GM18505 (cell line): ENCODE results near the gene BIRC5.
"Not testable (repeated sequence)": the region's sequence is repeated elsewhere in the genome, so short reads cannot be mapped to it uniquely, and the experiment has no call there.

Source experiments
- ATAC-seq: cut with Tn5 transposase; IDR thresholded peaks from one replicate; pipeline ENCODE4 v1.9.1; 2021; ENCODE audit not compliant: unreplicated experiment
- POLR2A ChIP-seq: IDR thresholded peaks from 4 replicates; pipeline ENCODE4 v1.6.1; 2011; ENCODE audit warnings: borderline replicate concordance; ENCODE audit not compliant: insufficient read depth, insufficient read length; ENCODE audit errors: extremely low read depth

BIRC5 gene

DNA sequence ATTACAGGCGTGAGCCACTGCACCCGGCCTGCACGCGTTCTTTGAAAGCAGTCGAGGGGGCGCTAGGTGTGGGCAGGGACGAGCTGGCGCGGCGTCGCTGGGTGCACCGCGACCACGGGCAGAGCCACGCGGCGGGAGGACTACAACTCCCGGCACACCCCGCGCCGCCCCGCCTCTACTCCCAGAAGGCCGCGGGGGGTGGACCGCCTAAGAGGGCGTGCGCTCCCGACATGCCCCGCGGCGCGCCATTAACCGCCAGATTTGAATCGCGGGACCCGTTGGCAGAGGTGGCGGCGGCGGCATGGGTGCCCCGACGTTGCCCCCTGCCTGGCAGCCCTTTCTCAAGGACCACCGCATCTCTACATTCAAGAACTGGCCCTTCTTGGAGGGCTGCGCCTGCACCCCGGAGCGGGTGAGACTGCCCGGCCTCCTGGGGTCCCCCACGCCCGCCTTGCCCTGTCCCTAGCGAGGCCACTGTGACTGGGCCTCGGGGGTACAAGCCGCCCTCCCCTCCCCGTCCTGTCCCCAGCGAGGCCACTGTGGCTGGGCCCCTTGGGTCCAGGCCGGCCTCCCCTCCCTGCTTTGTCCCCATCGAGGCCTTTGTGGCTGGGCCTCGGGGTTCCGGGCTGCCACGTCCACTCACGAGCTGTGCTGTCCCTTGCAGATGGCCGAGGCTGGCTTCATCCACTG lies at the start of gene BIRC5:
Gene BIRC5, plus strand, starts transcription at position 238 of the 690 bp plus-strand sequence. Its CDS starts 64 bp downstream, at position 302.
- TF ChIP-seq POLR2A = peak; percentile 54
- peak; percentile 88 for ATAC-seq

DNA sequence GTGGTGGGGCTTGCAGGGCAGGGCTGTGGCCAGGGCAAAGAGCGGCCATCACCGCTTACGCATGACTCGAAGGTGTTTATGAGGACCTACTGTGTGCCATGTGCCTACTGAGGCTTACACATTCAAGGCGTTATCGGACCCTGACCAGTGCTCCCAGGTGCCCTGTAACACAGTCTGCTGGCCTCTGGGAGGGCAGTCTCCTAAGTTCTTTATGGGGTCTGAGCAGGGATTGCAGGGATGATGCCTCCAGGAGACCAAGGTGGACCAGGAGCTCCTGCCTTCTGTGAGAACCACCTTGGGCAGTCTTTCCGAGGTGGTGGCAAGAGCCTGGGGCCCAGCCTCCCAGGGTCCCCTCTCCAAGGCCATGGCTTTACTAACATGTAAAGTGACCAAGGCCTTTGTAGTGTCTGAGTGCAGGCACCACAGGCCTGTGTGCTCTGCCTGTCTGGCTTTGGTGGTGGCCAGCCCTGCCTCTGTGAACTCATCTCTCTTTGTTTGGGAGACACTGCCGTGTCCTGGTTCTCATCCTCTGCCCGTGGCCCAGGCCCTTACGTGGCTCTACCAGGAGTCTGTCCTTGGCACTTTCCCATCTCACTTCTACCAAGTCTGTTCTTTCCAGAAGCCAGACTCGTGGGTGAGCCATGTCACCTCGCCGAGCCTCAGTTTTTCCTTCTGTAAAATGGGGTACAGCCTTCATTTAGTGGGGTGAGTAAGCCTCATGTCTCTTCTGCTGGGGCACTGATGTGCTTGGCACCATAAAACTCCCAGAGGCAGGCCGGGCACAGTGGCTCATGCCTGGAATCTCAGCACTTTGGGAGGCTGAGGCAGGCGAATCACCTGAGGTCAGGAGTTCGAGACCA lies 49.1 kb upstream of the BIRC5 start:
- no peak for TF ChIP-seq POLR2A
- no peak for ATAC-seq

DNA sequence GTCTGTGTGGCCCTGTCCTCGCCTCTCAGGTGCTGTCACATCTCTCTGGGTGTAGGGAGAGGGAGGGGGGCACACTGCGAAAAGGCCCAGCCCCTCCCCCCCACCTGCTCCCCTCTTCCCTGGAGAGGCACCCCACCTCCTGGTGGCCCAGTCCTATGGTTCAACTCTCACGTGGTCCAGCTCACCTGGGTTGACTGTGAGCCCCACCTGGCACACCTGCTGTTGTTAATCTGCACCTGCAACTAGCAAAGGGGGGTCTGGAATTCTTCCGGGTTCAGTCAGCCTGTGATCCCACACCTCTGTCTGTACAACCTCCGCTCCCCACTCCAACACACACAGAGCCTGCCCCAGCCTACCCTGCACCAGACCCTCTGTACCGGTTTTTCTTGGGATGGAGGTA lies 47.6 kb upstream of the BIRC5 start:
- ATAC-seq = no peak

DNA sequence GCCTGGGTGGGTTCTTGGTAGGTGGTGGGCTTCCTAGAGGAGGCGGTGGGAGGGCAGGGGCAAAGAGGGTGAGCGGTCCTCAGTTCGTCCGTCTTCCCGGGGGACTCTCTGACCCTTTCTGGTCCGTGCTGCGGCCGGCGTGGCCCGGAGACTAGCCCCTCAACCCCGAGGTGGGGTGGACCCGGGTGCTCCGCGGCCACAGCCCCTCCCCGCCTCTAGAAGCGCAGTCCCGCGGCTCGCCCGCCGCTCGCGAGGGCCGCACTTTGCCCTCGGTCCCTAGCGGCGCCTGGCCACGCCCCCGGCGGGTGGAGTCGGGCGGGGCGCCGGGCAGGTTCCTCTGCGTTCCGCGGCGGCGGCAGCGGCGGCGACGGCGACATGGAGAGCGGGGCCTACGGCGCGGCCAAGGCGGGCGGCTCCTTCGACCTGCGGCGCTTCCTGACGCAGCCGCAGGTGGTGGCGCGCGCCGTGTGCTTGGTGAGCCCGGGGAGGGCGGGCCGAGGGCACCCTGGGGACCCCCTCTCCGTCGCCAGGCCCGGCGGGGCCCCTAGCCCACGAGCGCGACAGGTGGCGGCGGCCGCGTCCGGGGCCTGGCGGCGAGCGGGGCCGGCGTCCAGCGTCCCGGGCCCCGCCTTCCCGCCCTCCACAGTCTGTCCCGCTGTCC lies 45.7 kb upstream of the BIRC5 start, which contains the start of gene SYNGR2:
Gene SYNGR2, plus strand, starts transcription at position 340 of the 661 bp plus-strand sequence. Its CDS starts 36 bp downstream, at position 376.
- ATAC-seq = peak; percentile 44
- peak; percentile 85 for TF ChIP-seq POLR2A

More for the DNA sequence above, 47.6 kb upstream of the BIRC5 start:
- no peak for TF ChIP-seq POLR2A

DNA sequence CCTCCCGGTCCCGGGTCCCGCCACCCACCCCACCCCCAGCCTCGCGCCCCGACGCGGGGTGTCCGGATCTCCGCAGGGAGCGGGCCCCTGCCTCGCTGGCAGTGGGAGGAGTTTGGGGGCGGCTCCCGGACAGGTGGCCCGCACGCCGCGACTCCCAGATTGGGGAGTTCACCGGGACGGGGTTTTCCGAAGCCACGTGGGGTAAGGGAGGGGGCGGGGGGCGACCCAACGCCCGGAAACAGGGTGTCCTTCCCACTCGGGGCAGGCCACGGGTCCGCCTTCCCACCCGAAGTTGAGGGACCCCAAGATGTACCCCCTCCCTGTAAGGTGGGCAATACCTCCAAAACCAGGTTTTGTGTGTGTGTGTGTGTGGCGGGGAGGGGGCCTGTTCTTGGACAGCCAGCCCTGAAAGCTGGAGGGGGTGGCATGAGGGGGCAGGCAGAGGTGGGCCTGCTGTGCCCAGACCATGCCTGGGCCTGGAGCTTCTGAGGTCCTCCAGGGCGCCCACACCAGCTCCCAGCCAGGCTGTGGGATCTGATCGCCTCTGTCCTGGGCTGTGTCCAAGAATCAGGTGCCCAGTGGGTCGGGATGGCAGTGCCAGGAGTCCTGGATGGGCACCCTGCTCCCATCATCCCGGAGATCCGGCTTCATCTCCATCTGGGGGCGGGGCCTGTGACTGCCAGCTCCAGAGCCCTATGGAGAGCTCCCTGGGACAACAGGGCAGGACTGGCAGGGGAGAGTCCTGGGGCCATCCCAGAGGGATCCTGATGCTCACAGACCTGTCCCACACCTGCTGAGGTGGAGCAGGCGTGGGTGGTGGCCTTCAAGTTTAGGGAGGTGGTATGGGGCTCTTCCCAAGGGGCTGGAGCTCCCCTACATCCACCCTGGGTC lies 44.9 kb upstream of the BIRC5 start:
- peak; percentile 22 for ATAC-seq
- peak; percentile 33 for TF ChIP-seq POLR2A

DNA sequence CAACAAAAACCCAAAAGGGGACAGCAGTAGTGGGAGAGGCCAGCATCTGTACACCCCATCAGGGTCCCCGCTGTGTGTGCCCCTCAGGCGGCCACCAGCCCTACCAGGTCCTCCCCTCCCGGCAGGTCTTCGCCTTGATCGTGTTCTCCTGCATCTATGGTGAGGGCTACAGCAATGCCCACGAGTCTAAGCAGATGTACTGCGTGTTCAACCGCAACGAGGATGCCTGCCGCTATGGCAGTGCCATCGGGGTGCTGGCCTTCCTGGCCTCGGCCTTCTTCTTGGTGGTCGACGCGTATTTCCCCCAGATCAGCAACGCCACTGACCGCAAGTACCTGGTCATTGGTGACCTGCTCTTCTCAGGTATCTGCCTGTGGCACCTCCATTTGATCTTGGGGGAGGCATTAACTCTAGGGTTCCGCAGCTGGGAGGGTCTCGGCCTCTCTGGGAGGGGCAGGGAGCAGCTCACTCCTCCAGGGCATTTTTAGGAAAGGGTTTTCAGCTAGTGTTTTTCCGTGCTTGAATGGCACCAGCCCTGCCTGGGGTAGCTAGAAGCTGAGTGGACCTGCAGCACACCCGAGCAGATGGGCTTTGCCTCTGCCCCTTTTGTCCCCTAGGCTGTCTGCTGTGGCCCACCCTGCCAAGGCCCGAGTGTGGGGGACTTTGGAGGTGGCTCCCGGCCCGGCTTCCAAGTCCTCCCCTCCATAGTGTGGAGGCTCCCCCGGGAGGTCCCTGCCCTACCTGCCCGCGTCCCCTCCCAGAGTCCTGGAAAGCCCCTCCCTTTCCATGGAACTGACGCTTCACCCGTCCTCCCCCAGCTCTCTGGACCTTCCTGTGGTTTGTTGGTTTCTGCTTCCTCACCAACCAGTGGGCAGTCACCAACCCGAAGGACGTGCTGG lies 43.1 kb upstream of the BIRC5 start:
- TF ChIP-seq POLR2A = no peak
- no peak for ATAC-seq

DNA sequence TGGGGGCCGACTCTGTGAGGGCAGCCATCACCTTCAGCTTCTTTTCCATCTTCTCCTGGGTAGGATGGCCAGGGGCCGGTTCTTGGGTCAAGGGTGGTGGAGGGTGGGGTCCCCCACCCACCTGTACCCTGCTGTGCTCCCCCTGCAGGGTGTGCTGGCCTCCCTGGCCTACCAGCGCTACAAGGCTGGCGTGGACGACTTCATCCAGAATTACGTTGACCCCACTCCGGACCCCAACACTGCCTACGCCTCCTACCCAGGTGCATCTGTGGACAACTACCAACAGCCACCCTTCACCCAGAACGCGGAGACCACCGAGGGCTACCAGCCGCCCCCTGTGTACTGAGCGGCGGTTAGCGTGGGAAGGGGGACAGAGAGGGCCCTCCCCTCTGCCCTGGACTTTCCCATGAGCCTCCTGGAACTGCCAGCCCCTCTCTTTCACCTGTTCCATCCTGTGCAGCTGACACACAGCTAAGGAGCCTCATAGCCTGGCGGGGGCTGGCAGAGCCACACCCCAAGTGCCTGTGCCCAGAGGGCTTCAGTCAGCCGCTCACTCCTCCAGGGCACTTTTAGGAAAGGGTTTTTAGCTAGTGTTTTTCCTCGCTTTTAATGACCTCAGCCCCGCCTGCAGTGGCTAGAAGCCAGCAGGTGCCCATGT lies 42.3 kb upstream of the BIRC5 start:
- not testable (repeated sequence) for ATAC-seq

DNA sequence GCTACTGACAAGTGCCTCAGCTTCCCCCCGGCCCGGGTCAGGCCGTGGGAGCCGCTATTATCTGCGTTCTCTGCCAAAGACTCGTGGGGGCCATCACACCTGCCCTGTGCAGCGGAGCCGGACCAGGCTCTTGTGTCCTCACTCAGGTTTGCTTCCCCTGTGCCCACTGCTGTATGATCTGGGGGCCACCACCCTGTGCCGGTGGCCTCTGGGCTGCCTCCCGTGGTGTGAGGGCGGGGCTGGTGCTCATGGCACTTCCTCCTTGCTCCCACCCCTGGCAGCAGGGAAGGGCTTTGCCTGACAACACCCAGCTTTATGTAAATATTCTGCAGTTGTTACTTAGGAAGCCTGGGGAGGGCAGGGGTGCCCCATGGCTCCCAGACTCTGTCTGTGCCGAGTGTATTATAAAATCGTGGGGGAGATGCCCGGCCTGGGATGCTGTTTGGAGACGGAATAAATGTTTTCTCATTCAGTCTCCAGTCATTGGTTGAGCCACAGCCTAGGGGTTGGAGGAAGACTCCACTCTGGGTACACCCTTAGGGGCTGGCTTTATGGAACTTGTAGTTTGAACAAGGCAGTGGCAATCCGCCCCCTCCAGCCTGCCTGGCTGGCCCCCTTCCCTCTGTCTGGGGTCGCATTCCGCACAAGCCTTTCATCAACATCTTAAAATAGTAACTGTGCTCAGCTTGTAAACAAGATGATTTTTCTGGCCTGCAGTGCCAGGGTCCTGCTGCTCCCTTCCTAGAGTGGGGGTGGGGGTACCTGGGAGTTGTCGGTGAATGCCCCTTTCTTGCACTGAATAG lies 41.6 kb upstream of the BIRC5 start:
- peak; percentile 53 for TF ChIP-seq POLR2A
- no peak for ATAC-seq

DNA sequence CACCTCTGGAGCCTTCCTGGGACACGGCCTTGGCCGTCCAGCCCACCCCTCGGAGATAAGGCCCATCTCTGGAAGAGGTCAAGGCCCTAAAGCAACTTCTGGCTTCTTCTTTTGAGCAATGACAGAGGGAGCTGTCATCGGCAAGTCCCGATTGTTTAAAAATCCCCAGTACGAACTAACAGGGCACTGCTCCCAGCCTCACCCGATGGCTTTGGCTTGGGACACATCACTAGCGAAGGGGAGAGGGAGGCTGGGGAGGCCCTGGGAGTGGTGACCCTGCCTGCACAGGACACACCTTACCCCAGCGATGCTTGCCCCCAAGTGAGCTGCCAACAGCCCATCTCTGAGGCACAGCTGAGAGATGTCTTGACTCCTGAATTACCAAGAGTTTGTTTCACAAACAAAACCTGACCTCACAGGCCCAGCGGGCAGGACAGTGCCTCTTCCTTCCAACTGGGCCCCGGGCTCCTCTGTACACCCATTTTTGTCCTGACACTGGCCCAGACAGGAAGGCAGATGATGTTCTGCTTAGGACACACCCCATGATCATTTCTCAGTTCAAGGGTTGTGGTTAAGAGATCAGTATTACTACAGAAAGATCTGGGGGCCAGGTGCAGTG lies 40.8 kb upstream of the BIRC5 start:
- peak; percentile 58 for TF ChIP-seq POLR2A
- no peak for ATAC-seq

DNA sequence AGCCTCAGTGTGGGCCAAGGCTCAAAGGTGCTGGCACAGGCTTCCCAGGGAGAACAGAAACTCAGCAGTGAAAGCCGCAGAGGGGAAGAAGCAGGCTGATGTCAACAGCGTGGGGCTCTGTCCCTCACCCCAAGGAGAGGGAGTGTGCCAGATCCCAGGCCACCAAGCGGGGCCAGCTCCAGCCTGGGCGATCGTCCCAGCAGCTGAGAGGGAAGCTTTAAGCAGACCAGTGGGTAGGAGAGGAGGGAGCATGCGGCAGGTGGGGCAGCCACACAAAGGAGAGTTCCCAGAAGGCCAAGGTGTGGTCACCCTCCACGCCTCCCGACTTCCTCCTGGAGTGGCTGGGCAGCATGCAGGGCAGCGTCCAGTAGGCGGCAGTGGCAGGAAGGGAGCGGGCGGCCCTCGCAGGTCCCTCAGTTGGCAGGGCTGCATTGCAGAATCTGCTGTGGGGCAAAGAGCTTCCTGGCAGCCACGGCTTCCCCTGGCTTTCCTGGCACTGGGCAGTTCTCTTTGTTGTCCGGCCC lies 39.6 kb upstream of the BIRC5 start:
- ATAC-seq = no peak
- TF ChIP-seq POLR2A = peak; percentile 67

DNA sequence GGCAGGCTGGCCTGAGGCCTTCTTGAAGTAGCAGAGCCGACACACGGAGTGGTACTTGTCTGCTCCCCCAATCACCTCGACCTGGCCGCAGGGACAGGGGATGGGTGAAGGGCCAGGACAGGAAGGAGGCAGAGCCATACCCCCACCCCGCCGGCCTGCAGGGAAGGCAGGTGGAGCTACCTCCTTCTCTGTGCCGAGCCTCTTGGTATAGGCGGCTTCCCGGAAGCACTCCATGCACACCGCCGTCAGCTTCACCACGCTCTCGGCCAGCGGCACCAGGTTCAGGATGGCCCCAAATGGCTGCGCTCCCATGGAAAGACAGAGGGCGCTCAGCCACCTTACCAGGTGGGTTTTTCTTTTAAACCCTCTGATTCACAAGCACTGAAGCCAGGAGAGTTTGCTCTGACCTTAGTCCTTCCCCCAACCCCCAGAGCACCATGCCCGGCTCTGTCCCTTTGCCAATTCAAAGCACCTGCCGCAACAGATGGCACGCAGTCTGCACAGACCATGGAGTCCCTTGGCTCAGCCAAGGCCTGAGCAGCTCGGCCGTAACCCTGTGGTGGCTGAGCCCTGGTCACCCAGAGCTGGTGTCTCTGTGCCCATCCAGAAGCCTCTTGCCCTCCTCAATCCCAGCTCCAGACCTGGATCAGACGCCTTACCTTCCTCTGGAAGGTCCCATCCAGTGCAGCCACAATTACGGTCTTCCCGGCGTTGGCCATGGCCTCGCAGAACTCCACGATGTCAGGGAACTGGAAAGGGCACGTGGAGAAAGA lies 39.0 kb upstream of the BIRC5 start:
- TF ChIP-seq POLR2A = peak; percentile 21
- ATAC-seq = no peak
